ENCODE data around the gene PCARE. TPM values are rescaled to one million over a fixed set of nuclear protein-coding genes. Genes with fewer than 3 reads are reported as not detected.

Gene PCARE
- total RNA-seq, 1 donor from 2014 or later = not detected

GRCh38 chr2:29115797-29116781, 41.8 kb upstream of the PCARE start:
- no peak for TF ChIP-seq CTCF (IDR thresholded peaks at IDR 0.05; ENCODE audit: insufficient read depth, low read length, poor library complexity, severe bottlenecking)
- DNase-seq (ENCODE audit: low read depth) = no peak
- no peaks in the 10 kb centered on the region for H3K27me3 ChIP-seq (ENCODE audit: control insufficient read depth, insufficient read depth, low read length)
- peak overlapping the region; percentile 68 for H3K4me3 ChIP-seq (ENCODE audit: low read depth, low read length)
- no peaks in the 10 kb centered on the region for H3K36me3 ChIP-seq (ENCODE audit: control insufficient read depth, insufficient read depth, low read length)

GRCh38 chr2:29114946-29115609, 40.8 kb upstream of the PCARE start, which contains the start of gene CLIP4:
Gene CLIP4 (plus strand): TSS chr2:29115415. CDS start chr2:29121389, 5,974 bp downstream.
- no peak for DNase-seq (ENCODE audit: low read depth)
- no peak for TF ChIP-seq CTCF (IDR thresholded peaks at IDR 0.05; ENCODE audit: insufficient read depth, low read length, poor library complexity, severe bottlenecking)
- H3K27me3 ChIP-seq (ENCODE audit: control insufficient read depth, insufficient read depth, low read length) = no peaks in the 10 kb centered on the region
- peak within 1 kb of the TSS; percentile 68 for H3K4me3 ChIP-seq (ENCODE audit: low read depth, low read length)
- H3K36me3 ChIP-seq (ENCODE audit: control insufficient read depth, insufficient read depth, low read length) = no peaks in the 10 kb centered on the region

- H3K27me3 ChIP-seq (ENCODE audit: control insufficient read depth, insufficient read depth, low read length) = no peaks in the 10 kb centered on the region
- TF ChIP-seq CTCF (IDR thresholded peaks at IDR 0.05; ENCODE audit: insufficient read depth, low read length, poor library complexity, severe bottlenecking) = no peak
- no peaks in the 10 kb centered on the region for H3K36me3 ChIP-seq (ENCODE audit: control insufficient read depth, insufficient read depth, low read length)
- no peak for DNase-seq (ENCODE audit: low read depth)
- H3K4me3 ChIP-seq (ENCODE audit: low read depth, low read length) = peak overlapping the region; percentile 68
Measured at GRCh38 chr2:29114586-29114945, 40.2 kb upstream of the PCARE start.

- no peak for TF ChIP-seq CTCF (IDR thresholded peaks at IDR 0.05; ENCODE audit: insufficient read depth, low read length, poor library complexity, severe bottlenecking)
- DNase-seq (ENCODE audit: low read depth) = no peak
- Histone ChIP-seq H3K36me3 (ENCODE audit: control insufficient read depth, insufficient read depth, low read length) (no peaks in the 10 kb centered on the region), H3K27me3 (ENCODE audit: control insufficient read depth, insufficient read depth, low read length) (no peaks in the 10 kb centered on the region), H3K4me3 (ENCODE audit: low read depth, low read length) (no peak overlapping the region)
Measured at GRCh38 chr2:29113891-29114321, 39.6 kb upstream of the PCARE start.

GRCh38 chr2:29113027-29113686, 38.8 kb upstream of the PCARE start:
- TF ChIP-seq CTCF (IDR thresholded peaks at IDR 0.05; ENCODE audit: insufficient read depth, low read length, poor library complexity, severe bottlenecking) = no peak
- Histone ChIP-seq H3K36me3 (ENCODE audit: control insufficient read depth, insufficient read depth, low read length) (no peaks in the 10 kb centered on the region), H3K4me3 (ENCODE audit: low read depth, low read length) (no peak overlapping the region), H3K27me3 (ENCODE audit: control insufficient read depth, insufficient read depth, low read length) (no peaks in the 10 kb centered on the region)
- no peak for DNase-seq (ENCODE audit: low read depth)

Data from kidney epithelial cell (primary cell).